ENCODE data around the gene ISCA2.

- no peak for TF ChIP-seq POLR2AphosphoS5 (IDR thresholded peaks at IDR 0.05; ENCODE audit: insufficient read depth in 1 of 2, low read depth in 1 of 2)
- no peak for TF ChIP-seq CTCF (IDR thresholded peaks at IDR 0.05)
- TF ChIP-seq POLR2A (IDR thresholded peaks at IDR 0.05), result no peak
Measured at GRCh38 chr14:74462993-74463392, 30.6 kb upstream of the ISCA2 start.

Measured in vagina (tissue), 2 donors.